Measurements from ENCODE around the gene MGST3.
"Not testable (repeated sequence)": the region's sequence is repeated elsewhere in the genome, so short reads cannot be mapped to it uniquely, and the experiment has no call there.

Gene MGST3

GRCh38 chr1:165629848-165630628 lies 996 bp upstream of the MGST3 start:
- no peak for DNase-seq

DNA sequence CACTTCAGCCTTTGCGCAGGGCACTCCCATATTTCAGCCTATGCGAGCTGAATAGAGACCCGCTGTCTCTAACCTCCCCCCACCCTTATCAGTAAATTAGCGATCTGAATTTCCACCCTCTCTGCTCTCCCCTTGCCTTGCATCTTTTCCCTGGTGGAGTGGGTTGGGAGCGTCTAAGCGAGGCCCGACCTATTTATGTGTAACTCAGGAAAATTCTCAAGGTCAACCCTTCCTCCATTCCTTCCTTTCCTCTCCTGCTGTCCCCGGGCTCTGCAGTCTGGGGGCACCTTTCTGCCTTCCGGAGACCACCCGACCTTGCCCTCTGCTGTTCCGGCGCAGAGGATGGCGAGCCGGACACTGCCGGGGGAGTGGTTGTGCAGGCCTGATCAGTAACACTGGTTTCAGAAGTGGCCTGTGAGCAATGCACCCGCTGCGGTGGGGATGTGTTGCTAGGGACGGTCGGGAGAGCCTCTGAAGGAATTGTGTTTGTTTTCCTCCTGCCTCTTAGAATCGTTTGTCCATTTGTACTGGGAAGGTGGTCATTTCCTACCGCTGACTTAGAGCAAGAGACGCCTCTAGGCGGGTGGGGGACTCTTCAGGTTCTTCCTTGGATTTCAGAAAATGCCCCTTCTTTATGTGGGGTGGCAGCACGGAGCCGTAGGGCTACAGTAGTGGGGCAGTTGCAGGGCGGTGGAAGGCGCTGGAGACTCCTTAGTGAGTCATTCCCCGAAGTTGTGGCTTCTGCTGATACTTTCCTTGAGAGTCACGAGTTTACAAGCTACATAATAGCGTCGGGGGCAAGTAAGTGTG lies 513 bp downstream of the MGST3 start:
- no peak for DNase-seq

DNA sequence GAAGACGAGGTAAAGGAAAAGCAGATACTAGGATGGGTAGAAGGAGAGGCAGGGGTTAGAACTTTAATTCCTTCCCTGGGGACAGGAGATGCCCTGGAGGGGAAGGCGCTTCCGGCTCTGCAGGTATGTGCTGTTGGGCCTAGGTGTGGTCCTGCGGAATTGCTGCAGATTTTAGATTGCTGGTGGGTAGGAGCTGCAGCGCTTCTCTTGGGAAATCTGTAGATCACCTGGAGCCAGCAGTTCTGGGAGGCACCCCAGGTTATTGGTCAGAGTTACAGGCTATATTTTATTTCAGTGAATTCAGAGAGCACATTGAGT lies 1.1 kb downstream of the MGST3 start:
- DNase-seq, result no peak

GRCh38 chr1:165632491-165632890 lies 1.5 kb downstream of the MGST3 start:
- DNase-seq, result no peak

DNA sequence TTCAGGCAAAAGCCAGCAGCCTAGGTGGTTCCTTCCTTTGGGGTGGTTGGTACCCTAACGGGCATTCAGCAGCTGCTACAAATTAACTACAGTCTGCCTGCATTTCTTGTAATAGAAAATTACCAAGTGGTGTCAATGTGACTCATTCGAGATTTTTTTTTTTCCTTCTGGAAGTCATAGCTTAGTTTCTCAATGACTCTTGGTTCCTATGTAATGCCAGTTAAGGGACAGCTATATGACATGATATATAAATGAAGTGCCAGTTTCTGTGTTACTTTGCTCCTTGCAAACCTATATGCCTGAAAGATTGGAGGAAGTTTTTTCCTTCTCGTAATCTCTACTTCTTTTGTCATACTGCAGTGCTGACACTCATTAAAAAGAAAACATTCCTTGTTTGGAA lies 2.6 kb downstream of the MGST3 start:
- DNase-seq, result no peak

DNA sequence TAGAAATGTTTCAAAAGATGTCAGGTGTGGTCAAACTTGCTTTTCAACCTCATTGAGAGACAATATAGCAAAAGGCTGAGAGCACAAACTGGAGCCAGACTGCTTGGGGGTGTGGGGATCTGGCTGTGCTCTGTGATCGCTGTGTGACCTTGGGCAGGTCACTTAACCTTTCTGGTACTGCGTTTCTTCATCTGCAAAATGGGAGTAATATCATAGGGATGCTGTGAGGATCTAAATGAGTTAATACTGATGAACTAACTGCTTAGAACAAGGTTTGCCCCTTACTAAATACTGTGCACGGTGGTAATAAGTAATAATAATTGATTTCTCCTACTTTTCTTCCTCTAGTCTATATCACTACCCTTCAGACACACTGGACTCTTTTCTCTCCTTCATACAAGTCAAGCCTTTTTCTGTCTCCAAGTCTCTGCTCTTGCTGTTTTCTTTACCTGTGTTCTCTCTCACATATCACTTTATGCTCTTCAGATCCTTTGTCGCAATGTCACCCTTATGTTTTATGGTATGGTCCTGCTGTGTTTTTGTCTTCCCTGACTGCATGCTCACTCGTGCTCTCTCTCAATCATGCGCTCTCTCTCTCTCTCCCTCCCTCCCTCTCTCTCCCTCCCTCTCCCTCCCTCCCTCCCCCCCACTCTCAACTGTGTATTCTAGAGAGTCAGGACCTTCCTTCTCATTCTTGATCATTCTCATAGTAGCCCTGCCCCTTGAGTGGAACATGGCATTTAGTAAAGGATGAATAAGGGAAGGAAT lies 3.3 kb downstream of the MGST3 start:
- DNase-seq, result no peak

GRCh38 chr1:165635329-165635728 lies 4.3 kb downstream of the MGST3 start:
- DNase-seq, result no peak

DNA sequence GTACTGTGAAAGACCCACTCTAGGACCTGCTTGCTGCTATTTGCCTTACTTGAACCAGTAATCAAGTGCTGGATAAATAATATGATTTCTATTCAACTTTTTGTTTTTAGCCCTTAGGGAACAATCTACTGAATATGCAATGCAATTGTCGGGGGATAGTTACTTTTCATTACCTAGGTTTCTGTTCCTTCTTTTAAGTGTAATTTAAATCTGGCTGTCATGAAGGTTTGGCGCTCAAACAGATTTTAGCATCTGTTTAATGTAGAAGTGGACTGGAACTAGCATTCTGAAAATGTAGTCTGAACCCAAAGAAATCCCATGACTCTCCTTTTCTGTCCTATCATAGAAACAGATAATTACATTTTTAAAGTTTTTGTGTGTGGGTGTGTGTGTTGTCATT lies 4.8 kb downstream of the MGST3 start:
- DNase-seq, result no peak

GRCh38 chr1:165637427-165637826 lies 6.4 kb downstream of the MGST3 start:
- no peak for DNase-seq

DNA sequence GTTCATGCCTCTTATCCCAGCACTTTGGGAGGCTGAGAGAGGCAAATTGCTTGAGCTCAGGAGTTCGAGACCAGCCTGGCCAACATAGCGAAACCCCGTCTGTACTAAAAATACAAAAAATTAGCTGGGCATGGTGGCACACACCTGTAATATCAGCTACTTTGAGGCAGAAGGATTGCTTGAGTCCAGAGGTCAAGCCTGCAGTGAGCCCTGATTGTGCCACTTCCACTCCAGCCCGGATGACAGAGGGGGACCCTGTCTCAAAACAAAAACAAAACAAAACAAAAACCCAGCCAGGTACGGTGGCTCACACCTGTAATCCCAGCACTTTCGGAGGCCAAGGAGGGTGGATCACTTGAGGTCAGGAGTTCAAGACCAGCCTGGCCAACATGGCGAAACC lies 7.2 kb downstream of the MGST3 start:
- not testable (repeated sequence) for DNase-seq

GRCh38 chr1:165639821-165640623 lies 9.0 kb downstream of the MGST3 start:
- no peak for DNase-seq

GRCh38 chr1:165641231-165641987 lies 10.4 kb downstream of the MGST3 start:
- no peak for DNase-seq

GRCh38 chr1:165644064-165644735 lies 13.2 kb downstream of the MGST3 start:
- no peak for DNase-seq

DNA sequence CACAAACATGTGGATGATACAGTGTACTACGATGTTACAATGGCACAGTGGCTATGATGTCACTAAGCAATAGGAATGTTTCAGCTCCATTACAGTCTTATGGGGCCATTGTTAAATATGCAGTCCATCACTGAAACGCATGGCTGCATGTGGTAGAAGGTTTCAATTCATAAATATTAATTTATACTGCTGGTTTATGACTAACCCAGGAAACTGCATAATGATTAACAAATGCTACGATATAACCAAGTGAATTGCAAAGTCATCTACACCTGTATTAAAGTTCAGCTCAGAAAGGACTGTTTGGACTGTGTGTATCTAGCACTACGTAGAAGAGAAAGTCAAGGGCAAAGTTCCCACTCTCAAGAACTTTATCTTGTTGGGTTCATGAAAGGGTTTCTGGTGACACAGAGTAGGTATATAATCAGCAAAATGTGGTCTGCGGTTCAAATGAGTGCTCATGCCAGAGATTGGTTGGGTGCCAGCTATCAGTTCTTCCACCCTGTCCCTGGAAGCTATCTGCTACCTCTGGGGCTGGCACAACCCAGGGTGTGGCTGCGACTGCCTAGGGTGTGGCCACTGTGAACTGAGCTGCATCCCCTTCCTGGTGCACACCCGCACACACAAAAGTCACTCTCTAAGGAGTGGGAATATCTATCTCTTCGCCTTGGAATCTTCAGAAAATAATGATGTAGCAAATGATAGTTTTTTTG lies 14.8 kb downstream of the MGST3 start:
- no peak for DNase-seq

DNA sequence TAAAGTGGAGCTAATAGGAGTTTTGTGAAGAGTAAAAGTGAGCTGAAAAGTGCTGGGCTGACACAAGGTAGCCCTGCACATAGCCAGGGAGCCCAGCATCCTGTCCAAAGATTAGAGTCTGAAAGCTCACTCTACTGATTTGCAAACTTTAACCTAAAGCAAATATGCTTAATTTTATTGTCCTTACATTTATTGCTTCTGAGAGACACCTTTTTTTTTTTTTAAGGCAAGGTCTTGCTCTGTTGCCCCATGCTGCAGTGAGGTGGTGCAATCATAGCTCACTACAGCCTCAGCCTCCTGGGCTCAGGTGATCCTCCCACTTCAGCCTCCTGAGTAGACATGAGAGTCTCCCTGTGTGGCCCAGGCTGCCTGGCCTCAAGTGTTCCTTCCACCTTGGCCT lies 16.5 kb downstream of the MGST3 start:
- no peak for DNase-seq

- DNase-seq, result no peak
Observed at GRCh38 chr1:165647970-165648369, 16.9 kb downstream of the MGST3 start.

DNA sequence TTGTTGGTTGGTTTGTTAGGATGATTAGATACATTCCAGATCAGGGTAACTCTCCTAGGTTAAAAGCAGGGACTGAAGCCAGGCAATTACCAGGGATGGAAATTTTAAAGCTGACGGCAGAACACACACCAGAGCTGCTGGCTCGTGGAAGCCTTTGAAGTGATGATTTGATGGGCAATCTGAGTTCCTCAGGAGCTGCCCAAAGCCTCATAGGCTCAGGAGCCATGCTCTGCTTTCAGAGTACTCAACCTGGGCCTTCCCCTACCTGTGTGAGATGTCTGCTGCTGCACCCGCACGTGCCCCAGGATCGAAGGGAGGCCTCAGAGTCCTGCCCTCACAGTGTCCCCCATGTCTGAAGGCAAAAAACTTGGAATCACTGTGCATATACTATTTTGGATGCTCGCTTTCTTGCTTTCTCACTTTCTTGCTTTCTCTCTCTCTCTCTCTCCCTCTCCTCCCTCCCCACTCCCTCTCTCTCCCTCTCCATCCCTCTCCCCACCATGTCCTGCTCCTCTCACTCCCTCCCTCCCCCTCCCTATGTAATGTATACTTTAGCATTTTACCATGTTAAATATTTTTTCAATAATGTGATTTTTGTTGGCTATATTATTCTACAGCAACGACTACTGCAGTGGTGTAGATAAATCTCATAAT lies 18.0 kb downstream of the MGST3 start:
- no peak for DNase-seq

GRCh38 chr1:165650981-165651625 lies 20.1 kb downstream of the MGST3 start:
- DNase-seq, result no peak

DNA sequence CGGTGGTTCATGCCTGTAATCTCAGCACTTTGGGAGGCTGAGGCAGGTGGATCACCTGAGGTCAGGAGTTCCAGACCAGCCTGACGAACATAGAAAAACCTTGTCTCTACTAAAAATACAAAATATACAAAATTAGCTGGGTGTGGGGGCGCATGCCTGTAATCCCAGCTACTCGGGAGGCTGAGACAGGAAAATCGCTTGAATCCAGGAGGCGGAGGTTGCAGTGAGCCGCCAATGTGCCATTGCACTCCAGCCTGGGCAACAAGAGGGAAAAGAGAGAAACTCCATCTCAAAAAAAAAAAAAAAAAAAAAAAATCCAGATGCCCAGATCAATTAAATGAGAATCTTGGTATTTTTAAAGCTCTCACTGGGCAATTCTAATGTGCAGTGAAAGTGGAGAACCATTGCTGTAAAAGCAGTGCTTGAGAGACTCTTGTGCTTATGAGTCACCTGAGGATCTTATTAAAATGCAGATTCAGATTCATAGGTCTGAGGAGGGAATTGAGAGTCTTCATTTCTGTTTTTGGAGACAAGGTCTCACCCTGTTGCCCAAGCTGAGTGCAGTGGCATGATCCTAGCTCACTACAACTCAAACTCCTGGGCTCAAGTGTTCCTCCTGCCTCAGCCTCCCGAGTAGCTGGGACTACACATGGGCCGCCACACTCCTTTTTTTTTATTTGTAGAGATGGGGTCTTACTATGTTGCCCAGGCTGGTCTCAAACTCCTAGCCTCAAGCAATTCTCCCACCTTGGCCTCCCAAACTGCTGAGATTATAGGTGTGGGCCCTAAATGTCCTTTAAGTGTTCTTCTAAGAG lies 27.9 kb downstream of the MGST3 start:
- not testable (repeated sequence) for DNase-seq
